Head of caudate nucleus (tissue), 42 donors: ENCODE measurements around the gene RAB3IP.

Experiments used
- DNase-seq, 42 donors: peaks; one replicate each; pipeline versions ENCODE4 v3.0.0 to v3.0.0-alpha.2; 2020 to 2021; ENCODE audit warnings: mixed read lengths in 7 of 42
- intact Hi-C: fragments of 100-400 bp; cut with DNase I; formaldehyde crosslinking; loops from one replicate; pipeline ENCODE4 v1.15.0; 2022

The RAB3IP gene

GRCh38 chr12:69738351-69739286 is at the start of gene RAB3IP:
Gene RAB3IP (plus strand): TSS chr12:69738860. CDS start chr12:69755409, 16,549 bp downstream.
- intact Hi-C loops: loop anchor here (2.0 to 10.0 kb wide), 3 partner anchors 82 to 986 kb away; partner anchors contain the start of gene CCT2
- DNase-seq: peak; percentile 58 to 96 (median 92)

- intact Hi-C loops: no loop called here
- no peak for DNase-seq
Observed at GRCh38 chr12:69689638-69690037, 49.0 kb upstream of the RAB3IP start.

- no peak for DNase-seq
- intact Hi-C loops: no loop called here
Observed at GRCh38 chr12:69694123-69694522, 44.5 kb upstream of the RAB3IP start.

- intact Hi-C loops: no loop called here
- no peak for DNase-seq
Observed at GRCh38 chr12:69698054-69698453, 40.6 kb upstream of the RAB3IP start.

- intact Hi-C loops: no loop called here
- DNase-seq: no peak
Observed at GRCh38 chr12:69698769-69699540, 39.7 kb upstream of the RAB3IP start, which contains the start of gene BEST3. Gene BEST3 (minus strand): TSS chr12:69699303. CDS start chr12:69697798, 1,505 bp downstream.

- peak in 41 of 42 donors; percentile 14 to 75 (median 44) for DNase-seq
- intact Hi-C loops: no loop called here
Observed at GRCh38 chr12:69701826-69702225, 36.8 kb upstream of the RAB3IP start.

- no peak for DNase-seq
- intact Hi-C loops: no loop called here
Observed at GRCh38 chr12:69703146-69703642, 35.5 kb upstream of the RAB3IP start.

GRCh38 chr12:69704357-69704756 is 34.3 kb upstream of the RAB3IP start:
- no peak for DNase-seq
- intact Hi-C loops: no loop called here

GRCh38 chr12:69708649-69709048 is 30.0 kb upstream of the RAB3IP start:
- intact Hi-C loops: no loop called here
- no peak for DNase-seq

- DNase-seq: no peak
- intact Hi-C loops: no loop called here
Observed at GRCh38 chr12:69712826-69713225, 25.8 kb upstream of the RAB3IP start.

- intact Hi-C loops: no loop called here
- no peak for DNase-seq
Observed at GRCh38 chr12:69714542-69714941, 24.1 kb upstream of the RAB3IP start.

GRCh38 chr12:69719336-69720316 is 19.0 kb upstream of the RAB3IP start:
- no peak for DNase-seq
- intact Hi-C loops: no loop called here

GRCh38 chr12:69720750-69721149 is 17.9 kb upstream of the RAB3IP start:
- intact Hi-C loops: no loop called here
- no peak for DNase-seq

GRCh38 chr12:69726922-69727321 is 11.7 kb upstream of the RAB3IP start:
- intact Hi-C loops: no loop called here
- no peak for DNase-seq

GRCh38 chr12:69732088-69732487 is 6.6 kb upstream of the RAB3IP start:
- DNase-seq: no peak
- intact Hi-C loops: loop anchor here (10.0 kb wide), 2 partner anchors 147 to 993 kb away; partner anchors contain the start of gene CCT2

- DNase-seq: no peak
- intact Hi-C loops: loop anchor here (10.0 kb wide), 2 partner anchors 149 to 991 kb away; partner anchors contain the start of gene CCT2
Observed at GRCh38 chr12:69733638-69734037, 5.0 kb upstream of the RAB3IP start.

GRCh38 chr12:69739287-69740191 is 879 bp downstream of the RAB3IP start:
- intact Hi-C loops: loop anchor here (2.0 to 10.0 kb wide), 3 partner anchors 81 to 985 kb away; partner anchors contain the start of gene CCT2
- DNase-seq: peak; percentile 11 to 78 (median 52)
